ENCODE results near the gene TAOK3.
A peak's percentile ranks its signal among the peaks of the same experiment; 100 is the strongest.

The TAOK3 gene

GRCh38 chr12:118103201-118103600 is 269.5 kb downstream of the TAOK3 start:
- peak overlapping the region; percentile 64 for H3K4me3 ChIP-seq (ENCODE audit: low read depth, low read length)
- in situ Hi-C loops (cut with HindIII; ENCODE audit: low sequenced_read_pairs), result no loop called here
- peak; percentile 30 for DNase-seq (ENCODE audit: low read depth, low spot score)
- TF ChIP-seq, protein P1, sequence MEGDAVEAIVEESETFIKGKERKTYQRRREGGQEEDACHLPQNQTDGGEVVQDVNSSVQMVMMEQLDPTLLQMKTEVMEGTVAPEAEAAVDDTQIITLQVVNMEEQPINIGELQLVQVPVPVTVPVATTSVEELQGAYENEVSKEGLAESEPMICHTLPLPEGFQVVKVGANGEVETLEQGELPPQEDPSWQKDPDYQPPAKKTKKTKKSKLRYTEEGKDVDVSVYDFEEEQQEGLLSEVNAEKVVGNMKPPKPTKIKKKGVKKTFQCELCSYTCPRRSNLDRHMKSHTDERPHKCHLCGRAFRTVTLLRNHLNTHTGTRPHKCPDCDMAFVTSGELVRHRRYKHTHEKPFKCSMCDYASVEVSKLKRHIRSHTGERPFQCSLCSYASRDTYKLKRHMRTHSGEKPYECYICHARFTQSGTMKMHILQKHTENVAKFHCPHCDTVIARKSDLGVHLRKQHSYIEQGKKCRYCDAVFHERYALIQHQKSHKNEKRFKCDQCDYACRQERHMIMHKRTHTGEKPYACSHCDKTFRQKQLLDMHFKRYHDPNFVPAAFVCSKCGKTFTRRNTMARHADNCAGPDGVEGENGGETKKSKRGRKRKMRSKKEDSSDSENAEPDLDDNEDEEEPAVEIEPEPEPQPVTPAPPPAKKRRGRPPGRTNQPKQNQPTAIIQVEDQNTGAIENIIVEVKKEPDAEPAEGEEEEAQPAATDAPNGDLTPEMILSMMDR (IDR thresholded peaks at IDR 0.05; ENCODE audit: low read depth, low read length), result no peak

- no peak for DNase-seq (ENCODE audit: low read depth, low spot score)
- in situ Hi-C loops (cut with HindIII; ENCODE audit: low sequenced_read_pairs), result no loop called here
- TF ChIP-seq, protein P1 (IDR thresholded peaks at IDR 0.05; ENCODE audit: low read depth, low read length), result no peak
- peak overlapping the region; percentile 64 for H3K4me3 ChIP-seq (ENCODE audit: low read depth, low read length)
These were observed 270.1 kb downstream of the TAOK3 start for GRCh38 chr12:118102609-118103008.

- in situ Hi-C loops (cut with HindIII; ENCODE audit: low sequenced_read_pairs), result no loop called here
- no peak for DNase-seq (ENCODE audit: low read depth, low spot score)
- no peak overlapping the region for H3K4me3 ChIP-seq (ENCODE audit: low read depth, low read length)
- TF ChIP-seq, protein P1 (IDR thresholded peaks at IDR 0.05; ENCODE audit: low read depth, low read length), result no peak
These were observed 270.6 kb downstream of the TAOK3 start for GRCh38 chr12:118102070-118102469.

DNA sequence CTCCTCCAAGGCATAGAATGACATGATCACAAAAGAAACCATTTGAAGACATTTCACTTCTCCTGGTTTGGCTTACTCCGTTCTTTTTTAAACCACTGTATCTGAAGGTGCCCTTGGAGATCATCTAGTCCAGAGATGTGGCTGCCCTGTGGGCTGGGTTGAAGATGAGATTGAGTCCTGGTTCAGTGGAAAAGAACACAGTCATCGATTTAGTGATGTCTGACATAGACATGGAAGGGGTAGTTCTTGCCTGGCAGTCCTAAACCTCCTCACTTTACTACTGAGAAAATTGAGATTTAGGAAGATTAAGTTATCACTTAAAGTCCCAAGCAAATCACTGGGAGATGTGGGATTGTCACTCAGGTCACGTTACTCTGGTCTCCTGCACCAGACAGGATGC is 271.7 kb downstream of the TAOK3 start:
- TF ChIP-seq, protein P1 (IDR thresholded peaks at IDR 0.05; ENCODE audit: low read depth, low read length), result no peak

More for the DNA sequence above, 271.7 kb downstream of the TAOK3 start:
- DNase-seq (ENCODE audit: low read depth, low spot score), result no peak
- in situ Hi-C loops (cut with HindIII; ENCODE audit: low sequenced_read_pairs), result no loop called here
- no peak overlapping the region for H3K4me3 ChIP-seq (ENCODE audit: low read depth, low read length)

Data from astrocyte of the spinal cord (primary cell).